Measurements from ENCODE around the gene FANCM.

FANCM gene

GRCh38 chr14:45156067-45156466, 20.3 kb downstream of the FANCM start:
- Histone ChIP-seq H3K4me3 (ENCODE audit: low read depth, low read length) (no peak overlapping the region), H3K27ac (ENCODE audit: extremely low read depth, low read depth, low read length) (no peak overlapping the region), H3K36me3 (ENCODE audit: control insufficient read depth in 2 of 2, insufficient read depth in 1 of 2, low read length in 2 of 2) (peaks cover 12 to 29% of the 10 kb centered on the region in 2 experiments), H3K9me3 (ENCODE audit: control insufficient read depth, insufficient read depth, low read depth, low read length) (no peaks in the 10 kb centered on the region), H3K4me1 (ENCODE audit: control insufficient read depth, insufficient read depth, low read length) (no peaks in the 10 kb centered on the region)
- ChIA-PET CTCF (no interaction called here), POLR2A (no interaction called here)
- TF ChIP-seq ZNF211 (tag by site-specific recombination; IDR thresholded peaks at IDR 0.05; ENCODE audit: low read depth) (no peak), MEIS1 (CRISPR knock-in tag; IDR thresholded peaks at IDR 0.05; ENCODE audit: borderline replicate concordance) (no peak), SCRT2 (tag by site-specific recombination; IDR thresholded peaks at IDR 0.05) (no peak), ZNF335 (tag by site-specific recombination; conservative IDR thresholded peaks at IDR 0.05) (no peak), KLF8 (tag by site-specific recombination; IDR thresholded peaks at IDR 0.05) (no peak), PRDM6 (tag by site-specific recombination; IDR thresholded peaks at IDR 0.05) (no peak), ZNF658 (tag by site-specific recombination; IDR thresholded peaks at IDR 0.05) (no peak), ZNF2 (tag by site-specific recombination; IDR thresholded peaks at IDR 0.05) (no peak), ATF2 (tag by site-specific recombination; IDR thresholded peaks at IDR 0.05; ENCODE audit: low read depth) (no peak), ZNF645 (tag by site-specific recombination; IDR thresholded peaks at IDR 0.05) (no peak), BCL6B (tag by site-specific recombination; IDR thresholded peaks at IDR 0.05) (no peak), ZNF302 (tag by site-specific recombination; IDR thresholded peaks at IDR 0.05; ENCODE audit: low read depth) (no peak)

- no peak for TF ChIP-seq ZNF544 (tag by site-specific recombination; IDR thresholded peaks at IDR 0.05)
- TF ChIP-seq ZNF555 (tag by site-specific recombination; conservative IDR thresholded peaks at IDR 0.05), result no peak
- TF ChIP-seq SETDB1 (IDR thresholded peaks at IDR 0.05; ENCODE audit: insufficient read length, low read length), result no peak
- no peak for TF ChIP-seq OSR2 (tag by site-specific recombination; IDR thresholded peaks at IDR 0.05)
- TF ChIP-seq ZNF747 (tag by site-specific recombination; IDR thresholded peaks at IDR 0.05), result no peak
- TF ChIP-seq PBX3 (CRISPR knock-in tag; IDR thresholded peaks at IDR 0.05), result no peak
- TF ChIP-seq MEIS1 (CRISPR knock-in tag; IDR thresholded peaks at IDR 0.05; ENCODE audit: borderline replicate concordance), result no peak
- no peak for TF ChIP-seq ZNF510 (tag by site-specific recombination; IDR thresholded peaks at IDR 0.05; ENCODE audit: insufficient replicate concordance)
- no peak for TF ChIP-seq ZSCAN30 (tag by site-specific recombination; IDR thresholded peaks at IDR 0.05)
- TF ChIP-seq ZNF394 (tag by site-specific recombination; IDR thresholded peaks at IDR 0.05; ENCODE audit: borderline replicate concordance), result no peak
- no peak for TF ChIP-seq ZNF701 (tag by site-specific recombination; IDR thresholded peaks at IDR 0.05)
- TF ChIP-seq ZNF391 (tag by site-specific recombination; IDR thresholded peaks at IDR 0.05; ENCODE audit: borderline replicate concordance, low read depth), result no peak
- TF ChIP-seq ZNF514 (tag by site-specific recombination; IDR thresholded peaks at IDR 0.05), result no peak
- CTCF ChIA-PET, result interaction anchor here (0.6 to 1.3 kb wide), 2 partner anchors 32 to 100 kb away, joined by 3 read pairs; no protein-coding TSS in a partner anchor
- H3K36me3 ChIP-seq (ENCODE audit: control insufficient read depth in 2 of 2, insufficient read depth in 1 of 2, low read length in 2 of 2), result peaks cover 26 to 35% of the 10 kb centered on the region in 2 experiments
- POLR2A ChIA-PET, result no interaction called here
- H3K27ac ChIP-seq (ENCODE audit: extremely low read depth, low read depth, low read length), result no peak overlapping the region
- no peaks in the 10 kb centered on the region for H3K9me3 ChIP-seq (ENCODE audit: control insufficient read depth, insufficient read depth, low read depth, low read length)
- no peak overlapping the region for H3K4me3 ChIP-seq (ENCODE audit: low read depth, low read length)
- H3K4me1 ChIP-seq (ENCODE audit: control insufficient read depth, insufficient read depth, low read length), result no peaks in the 10 kb centered on the region
Observed at GRCh38 chr14:45169906-45170305, 34.2 kb downstream of the FANCM start.

Data from HEK293 (cell line).